BLaER1 (cell line): ENCODE data around the gene TMEM270.
"Not testable (repeated sequence)": the region's sequence is repeated elsewhere in the genome, so short reads cannot be mapped to it uniquely, and the experiment has no call there.

Experiments used
- H3K27ac ChIP-seq: shearing (Covaris generic); formaldehyde crosslinking; 2 replicates; pipeline ENCODE4 v1.8.1; 2022
- H3K27me3 ChIP-seq: shearing (Covaris generic); formaldehyde crosslinking; 2 replicates; pipeline ENCODE4 v1.8.1; 2022
- H3K36me3 ChIP-seq: shearing (Covaris generic); formaldehyde crosslinking; 2 replicates; pipeline ENCODE4 v1.8.1; 2022
- H3K4me1 ChIP-seq: shearing (Covaris generic); formaldehyde crosslinking; 2 replicates; pipeline ENCODE4 v1.8.1; 2022
- H3K4me2 ChIP-seq: shearing (Covaris generic); formaldehyde crosslinking; 2 replicates; pipeline ENCODE4 v1.8.1; 2022
- H3K4me3 ChIP-seq: shearing (Covaris generic); formaldehyde crosslinking; 2 replicates; pipeline ENCODE4 v1.8.1; 2022
- H3K9ac ChIP-seq: shearing (Covaris generic); formaldehyde crosslinking; 2 replicates; pipeline ENCODE4 v1.8.1; 2022
- H3K9me3 ChIP-seq: shearing (Covaris generic); formaldehyde crosslinking; 2 replicates; pipeline ENCODE4 v1.8.1; 2022
- H4K20me1 ChIP-seq: shearing (Covaris generic); formaldehyde crosslinking; 2 replicates; pipeline ENCODE4 v1.8.1; 2022
- Cebpa-rat ChIP-seq: shearing (Covaris generic); IDR thresholded peaks from 2 replicates; pipeline ENCODE4 v1.8.1; 2022

Gene TMEM270

DNA sequence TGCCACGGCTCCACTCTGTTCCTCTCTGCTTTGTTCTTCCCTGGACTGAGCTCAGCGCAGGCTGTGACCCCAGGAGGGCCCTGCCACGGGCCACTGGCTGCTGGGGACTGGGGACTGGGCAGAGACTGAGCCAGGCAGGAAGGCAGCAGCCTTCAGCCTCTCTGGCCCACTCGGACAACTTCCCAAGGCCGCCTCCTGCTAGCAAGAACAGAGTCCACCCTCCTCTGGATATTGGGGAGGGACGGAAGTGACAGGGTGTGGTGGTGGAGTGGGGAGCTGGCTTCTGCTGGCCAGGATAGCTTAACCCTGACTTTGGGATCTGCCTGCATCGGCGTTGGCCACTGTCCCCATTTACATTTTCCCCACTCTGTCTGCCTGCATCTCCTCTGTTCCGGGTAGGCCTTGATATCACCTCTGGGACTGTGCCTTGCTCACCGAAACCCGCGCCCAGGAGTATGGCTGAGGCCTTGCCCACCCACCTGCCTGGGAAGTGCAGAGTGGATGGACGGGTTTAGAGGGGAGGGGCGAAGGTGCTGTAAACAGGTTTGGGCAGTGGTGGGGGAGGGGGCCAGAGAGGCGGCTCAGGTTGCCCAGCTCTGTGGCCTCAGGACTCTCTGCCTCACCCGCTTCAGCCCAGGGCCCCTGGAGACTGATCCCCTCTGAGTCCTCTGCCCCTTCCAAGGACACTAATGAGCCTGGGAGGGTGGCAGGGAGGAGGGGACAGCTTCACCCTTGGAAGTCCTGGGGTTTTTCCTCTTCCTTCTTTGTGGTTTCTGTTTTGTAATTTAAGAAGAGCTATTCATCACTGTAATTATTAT, 28.9 kb upstream of the TMEM270 start:
- Histone ChIP-seq H3K4me3 (no peak overlapping the region), H3K27me3 (no peaks in the 10 kb centered on the region), H3K9ac (no peak overlapping the region; the same call in 1 of the 2 replicates), H3K36me3 (no peaks in the 10 kb centered on the region), H3K4me2 (0 out of 2 replicates have a peak overlapping the region, but pooled peaks have one; percentile 25), H3K4me1 (peaks cover 41% of the 10 kb centered on the region), H4K20me1 (no peaks in the 10 kb centered on the region), H3K27ac (peak overlapping the region; percentile 9; the same call in 1 of the 2 replicates), H3K9me3 (peaks cover 5% of the 10 kb centered on the region; the same call in 1 of the 2 replicates)
- TF ChIP-seq Cebpa-rat = no peak

- Histone ChIP-seq H3K4me3 (no peak overlapping the region), H3K4me1 (peaks cover 33% of the 10 kb centered on the region), H3K9ac (no peak overlapping the region), H3K36me3 (no peaks in the 10 kb centered on the region), H4K20me1 (no peaks in the 10 kb centered on the region), H3K27ac (no peak overlapping the region), H3K9me3 (peaks cover 5% of the 10 kb centered on the region; the same call in 1 of the 2 replicates), H3K27me3 (no peaks in the 10 kb centered on the region), H3K4me2 (no peak overlapping the region)
- TF ChIP-seq Cebpa-rat = no peak
Measured at GRCh38 chr7:73832806-73833205, 28.2 kb upstream of the TMEM270 start.

DNA sequence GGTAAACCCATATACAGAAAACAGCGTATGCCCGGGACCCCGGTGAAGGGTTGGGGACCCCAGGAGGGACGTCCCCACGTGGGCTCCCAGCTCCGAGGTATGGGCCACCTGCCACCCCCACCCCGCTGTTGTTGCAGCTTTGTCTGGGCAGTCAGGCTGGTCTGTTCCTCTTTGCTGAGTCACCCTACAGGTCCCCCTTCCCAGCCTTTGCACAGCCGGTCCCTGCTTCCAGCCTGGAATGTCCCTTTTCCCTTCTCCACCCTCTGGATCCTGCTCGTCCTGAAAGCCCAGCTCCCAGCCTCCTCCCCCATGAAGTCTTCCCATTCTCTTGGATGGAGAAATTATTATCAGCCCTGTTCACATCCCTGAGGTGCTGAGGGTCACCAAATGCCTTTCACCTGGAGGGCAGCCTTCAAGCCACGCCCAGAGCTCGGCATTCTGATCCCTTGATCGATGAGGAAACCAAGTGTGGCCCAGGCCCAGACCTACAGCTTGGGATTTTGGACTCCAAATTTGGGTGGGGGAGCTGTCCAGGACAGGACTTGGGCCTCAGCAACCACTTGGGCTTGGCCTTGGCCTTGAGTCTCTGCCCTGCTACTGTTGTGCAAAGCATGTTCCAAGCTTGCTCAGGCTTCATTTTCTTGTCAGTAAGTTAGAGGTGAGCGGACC, 27.6 kb upstream of the TMEM270 start:
- Histone ChIP-seq H3K9me3 (peaks cover 5% of the 10 kb centered on the region; the same call in 1 of the 2 replicates), H4K20me1 (no peaks in the 10 kb centered on the region), H3K4me3 (no peak overlapping the region), H3K27ac (no peak overlapping the region), H3K9ac (no peak overlapping the region), H3K4me1 (peaks cover 27% of the 10 kb centered on the region), H3K36me3 (no peaks in the 10 kb centered on the region), H3K4me2 (no peak overlapping the region), H3K27me3 (no peaks in the 10 kb centered on the region)
- TF ChIP-seq Cebpa-rat = no peak

DNA sequence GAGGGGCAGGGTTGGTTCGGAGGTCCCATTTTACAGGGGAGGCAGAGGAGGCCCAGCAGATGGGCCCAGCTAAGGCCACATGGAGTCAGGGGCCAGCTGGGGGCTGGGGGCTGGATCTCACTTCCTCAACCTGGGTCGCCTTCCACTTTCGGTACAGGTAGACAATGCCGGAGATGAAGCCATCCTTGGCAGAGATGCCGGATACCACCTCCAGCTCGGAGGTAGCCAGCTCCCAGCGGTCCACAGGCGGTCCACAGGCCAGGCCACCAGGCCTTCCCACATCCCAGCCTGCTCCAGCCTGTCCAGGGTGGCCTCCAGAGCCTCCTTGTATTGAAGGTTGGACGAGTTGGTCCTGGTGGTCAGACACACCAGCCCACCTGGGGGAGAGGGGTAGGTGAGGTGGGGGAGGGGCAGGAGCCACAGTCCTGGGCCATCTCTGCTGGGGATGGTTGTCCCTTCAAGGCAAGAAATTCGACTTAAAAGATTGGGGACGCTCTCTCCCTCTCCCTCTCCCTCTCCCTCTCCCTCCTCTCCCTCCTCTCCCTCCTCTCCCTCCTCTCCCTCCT, 26.2 kb upstream of the TMEM270 start:
- H3K27ac ChIP-seq = no peak overlapping the region
- H4K20me1 ChIP-seq = no peaks in the 10 kb centered on the region
- H3K9me3 ChIP-seq = peaks cover 5% of the 10 kb centered on the region; the same call in 1 of the 2 replicates
- H3K4me1 ChIP-seq = peaks cover 14% of the 10 kb centered on the region
- TF ChIP-seq Cebpa-rat = no peak
- H3K4me3 ChIP-seq = no peak overlapping the region
- no peak overlapping the region for H3K4me2 ChIP-seq
- H3K27me3 ChIP-seq = no peaks in the 10 kb centered on the region
- H3K9ac ChIP-seq = no peak overlapping the region
- no peaks in the 10 kb centered on the region for H3K36me3 ChIP-seq

DNA sequence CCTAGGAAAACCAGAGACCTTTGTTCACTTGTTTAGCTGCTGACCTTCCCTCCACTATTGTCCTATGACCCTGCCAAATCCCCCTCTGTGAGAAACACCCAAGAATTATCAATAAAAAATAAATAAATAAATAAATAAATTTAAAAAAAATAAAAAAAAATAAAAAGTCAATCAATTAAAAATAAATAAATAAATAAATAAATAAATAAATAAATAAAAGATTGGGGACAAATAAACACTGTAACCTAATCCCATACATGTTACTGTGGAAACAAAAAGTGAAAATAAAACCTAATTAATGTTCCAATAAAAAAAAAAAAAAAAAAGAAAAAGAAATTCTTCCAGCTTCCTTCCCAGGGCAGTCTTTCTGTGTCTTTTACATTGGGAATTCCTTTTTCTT, 23.8 kb upstream of the TMEM270 start:
- H3K27me3 ChIP-seq, H3K4me2 ChIP-seq, H3K9me3 ChIP-seq, H3K36me3 ChIP-seq, H3K27ac ChIP-seq, H4K20me1 ChIP-seq, H3K9ac ChIP-seq, H3K4me3 ChIP-seq: not testable (repeated sequence)
- peaks cover 11% of the 10 kb centered on the region for H3K4me1 ChIP-seq

DNA sequence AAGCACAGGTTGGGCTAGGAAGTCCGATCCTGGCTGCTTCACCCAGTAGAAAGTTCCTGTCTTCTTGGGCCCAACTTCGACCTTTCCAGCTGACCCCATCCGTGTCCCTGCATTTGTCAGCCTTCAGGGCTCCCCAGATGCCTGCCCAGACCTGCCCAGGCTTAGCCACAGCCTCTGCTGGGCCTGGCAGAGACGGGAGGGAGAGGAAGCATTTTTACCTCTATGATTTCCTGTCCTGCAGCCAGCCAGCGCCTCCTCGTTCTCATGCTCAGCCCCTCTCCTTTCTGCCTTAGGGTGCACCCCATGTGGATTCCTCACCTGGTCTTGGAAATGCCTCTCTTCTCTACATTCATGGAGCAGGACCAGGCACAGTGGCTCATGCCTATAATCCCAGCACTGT, 22.3 kb upstream of the TMEM270 start:
- H3K4me1 ChIP-seq = peaks cover 17% of the 10 kb centered on the region
- no peaks in the 10 kb centered on the region for H3K36me3 ChIP-seq
- no peak overlapping the region for H3K4me2 ChIP-seq
- no peaks in the 10 kb centered on the region for H3K27me3 ChIP-seq
- no peak overlapping the region for H3K27ac ChIP-seq
- no peaks in the 10 kb centered on the region for H4K20me1 ChIP-seq
- H3K9ac ChIP-seq = no peak overlapping the region; the same call in 1 of the 2 replicates
- TF ChIP-seq Cebpa-rat = no peak
- no peak overlapping the region for H3K4me3 ChIP-seq
- H3K9me3 ChIP-seq = peaks cover 5% of the 10 kb centered on the region; the same call in 1 of the 2 replicates

GRCh38 chr7:73839290-73839689, 21.7 kb upstream of the TMEM270 start:
- Histone ChIP-seq H3K9ac (no peak overlapping the region), H3K27ac (no peak overlapping the region), H3K4me1 (peaks cover 24% of the 10 kb centered on the region), H4K20me1 (no peaks in the 10 kb centered on the region), H3K4me2 (no peak overlapping the region), H3K9me3 (peaks cover 5% of the 10 kb centered on the region; the same call in 1 of the 2 replicates), H3K4me3 (no peak overlapping the region), H3K36me3 (no peaks in the 10 kb centered on the region), H3K27me3 (no peaks in the 10 kb centered on the region)
- no peak for TF ChIP-seq Cebpa-rat

DNA sequence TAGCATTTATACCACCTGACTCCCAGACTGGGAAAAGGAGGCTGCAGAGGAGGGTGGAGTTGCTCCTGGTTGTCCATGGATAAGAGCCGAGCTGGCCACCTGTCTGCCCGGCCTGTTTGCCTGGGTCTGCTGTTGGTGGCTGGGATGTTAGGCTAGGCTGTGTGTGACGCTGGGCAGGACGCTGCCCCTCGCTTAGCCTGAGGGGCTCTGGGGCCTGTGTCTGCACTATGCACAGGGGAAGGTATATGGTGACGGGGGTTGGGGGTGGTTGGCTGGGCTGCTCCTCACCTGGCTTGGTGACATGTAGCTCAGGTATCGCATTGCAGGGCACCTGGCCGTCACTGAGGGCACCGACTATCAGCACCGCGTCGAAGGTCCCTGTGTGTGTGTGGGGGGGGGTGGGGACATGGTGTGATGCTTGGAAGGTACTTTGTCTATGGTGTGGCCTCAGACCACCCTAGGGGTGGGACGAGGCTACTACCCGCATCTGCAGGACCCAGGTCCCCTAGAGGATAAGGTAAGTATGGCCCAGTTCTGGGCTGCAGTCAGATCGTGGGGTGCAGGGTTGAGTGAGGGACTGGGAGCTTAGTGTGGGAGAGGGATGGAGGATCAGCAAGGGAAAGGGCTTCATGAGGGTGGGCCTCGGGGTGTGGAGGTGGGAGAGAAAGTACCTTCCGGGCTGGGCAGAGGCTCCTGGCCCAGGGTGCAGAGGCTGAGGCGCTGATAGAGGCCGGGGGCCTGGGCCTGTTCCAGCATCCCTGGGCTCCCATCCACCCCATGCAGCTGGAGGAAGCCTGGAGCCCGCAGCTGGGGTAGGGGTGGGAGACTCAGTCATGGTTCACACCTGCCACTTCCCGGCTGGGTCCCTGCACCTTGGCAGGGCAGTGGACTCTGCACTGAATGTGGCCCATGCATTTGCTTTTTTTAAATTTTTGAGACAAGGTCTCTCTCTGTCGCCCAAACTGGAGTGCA, 20.9 kb upstream of the TMEM270 start:
- Histone ChIP-seq H4K20me1 (no peaks in the 10 kb centered on the region), H3K27ac (no peak overlapping the region), H3K4me2 (no peak overlapping the region)

DNA sequence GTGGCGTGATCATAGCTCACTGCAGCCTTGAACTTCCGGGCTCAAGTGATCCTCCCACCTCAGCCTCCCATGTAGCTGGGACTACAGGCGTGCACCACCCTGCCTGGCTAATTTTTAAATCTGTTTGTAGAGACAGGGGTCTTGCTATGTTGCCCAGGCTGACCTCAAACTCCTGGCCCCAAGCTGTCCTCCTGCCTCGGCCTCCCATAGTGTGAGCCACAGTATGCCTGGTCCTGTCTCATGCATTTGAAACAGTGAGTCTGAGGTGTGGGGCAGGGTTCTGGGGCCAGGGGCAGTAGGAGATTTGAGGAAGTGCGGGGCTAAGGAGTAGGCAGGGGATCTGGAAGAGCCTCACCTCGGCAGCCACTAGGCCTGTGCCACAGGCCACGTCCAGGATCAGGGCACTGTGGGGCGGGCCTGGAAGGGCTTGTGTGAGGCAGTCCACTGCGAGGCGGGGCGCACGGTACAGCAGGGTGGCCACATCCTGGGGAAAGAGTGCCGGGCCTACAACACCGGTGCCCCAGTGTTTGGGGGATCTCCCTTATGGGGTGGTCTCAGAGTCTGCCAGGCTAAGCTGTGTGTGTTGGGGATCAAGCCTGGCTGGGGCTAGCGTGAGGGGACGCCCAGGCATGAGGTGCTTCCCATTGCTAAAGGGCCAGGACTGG, 20.1 kb upstream of the TMEM270 start:
- H3K9ac ChIP-seq = no peak overlapping the region
- peaks cover 28% of the 10 kb centered on the region for H3K4me1 ChIP-seq
- no peaks in the 10 kb centered on the region for H4K20me1 ChIP-seq
- TF ChIP-seq Cebpa-rat = no peak
- H3K27ac ChIP-seq = no peak overlapping the region
- no peaks in the 10 kb centered on the region for H3K9me3 ChIP-seq
- H3K4me3 ChIP-seq = no peak overlapping the region
- no peak overlapping the region for H3K4me2 ChIP-seq
- no peaks in the 10 kb centered on the region for H3K36me3 ChIP-seq
- H3K27me3 ChIP-seq = no peaks in the 10 kb centered on the region

More for the DNA sequence above, 20.9 kb upstream of the TMEM270 start:
- H3K4me3 ChIP-seq = no peak overlapping the region
- no peak overlapping the region for H3K9ac ChIP-seq
- no peaks in the 10 kb centered on the region for H3K27me3 ChIP-seq
- peaks cover 28% of the 10 kb centered on the region for H3K4me1 ChIP-seq
- no peaks in the 10 kb centered on the region for H3K36me3 ChIP-seq
- no peak for TF ChIP-seq Cebpa-rat
- no peaks in the 10 kb centered on the region for H3K9me3 ChIP-seq
